Muscle of back (tissue), 13 donors: Measurements from ENCODE around the gene LTBP4. TPM values are rescaled to one million over a fixed set of nuclear protein-coding genes. Genes with fewer than 3 reads are reported as not detected.
A peak's percentile ranks its signal among the peaks of the same experiment; 100 is the strongest.
"Not testable (repeated sequence)": the region's sequence is repeated elsewhere in the genome, so short reads cannot be mapped to it uniquely, and the experiment has no call there.

Experiments
- DNase-seq, 3 donors: peaks; one replicate each; pipeline versions ENCODE4 v3.0.0 to v3.0.0-alpha.2; 2013
- long read RNA-seq, 9 donors: transcript quantifications; one replicate each; lab custom pipeline, GENCODE V29; 2026
- polyA plus RNA-seq, 10 donors: library from polyadenylated mRNA; unstranded; fragments of 120-200 nt; gene quantifications; one replicate each; pipeline ENCODE4 v1.2.1, GENCODE V29; 2013; ENCODE audit not compliant: insufficient read length in 10 of 10

The LTBP4 gene, protein sequence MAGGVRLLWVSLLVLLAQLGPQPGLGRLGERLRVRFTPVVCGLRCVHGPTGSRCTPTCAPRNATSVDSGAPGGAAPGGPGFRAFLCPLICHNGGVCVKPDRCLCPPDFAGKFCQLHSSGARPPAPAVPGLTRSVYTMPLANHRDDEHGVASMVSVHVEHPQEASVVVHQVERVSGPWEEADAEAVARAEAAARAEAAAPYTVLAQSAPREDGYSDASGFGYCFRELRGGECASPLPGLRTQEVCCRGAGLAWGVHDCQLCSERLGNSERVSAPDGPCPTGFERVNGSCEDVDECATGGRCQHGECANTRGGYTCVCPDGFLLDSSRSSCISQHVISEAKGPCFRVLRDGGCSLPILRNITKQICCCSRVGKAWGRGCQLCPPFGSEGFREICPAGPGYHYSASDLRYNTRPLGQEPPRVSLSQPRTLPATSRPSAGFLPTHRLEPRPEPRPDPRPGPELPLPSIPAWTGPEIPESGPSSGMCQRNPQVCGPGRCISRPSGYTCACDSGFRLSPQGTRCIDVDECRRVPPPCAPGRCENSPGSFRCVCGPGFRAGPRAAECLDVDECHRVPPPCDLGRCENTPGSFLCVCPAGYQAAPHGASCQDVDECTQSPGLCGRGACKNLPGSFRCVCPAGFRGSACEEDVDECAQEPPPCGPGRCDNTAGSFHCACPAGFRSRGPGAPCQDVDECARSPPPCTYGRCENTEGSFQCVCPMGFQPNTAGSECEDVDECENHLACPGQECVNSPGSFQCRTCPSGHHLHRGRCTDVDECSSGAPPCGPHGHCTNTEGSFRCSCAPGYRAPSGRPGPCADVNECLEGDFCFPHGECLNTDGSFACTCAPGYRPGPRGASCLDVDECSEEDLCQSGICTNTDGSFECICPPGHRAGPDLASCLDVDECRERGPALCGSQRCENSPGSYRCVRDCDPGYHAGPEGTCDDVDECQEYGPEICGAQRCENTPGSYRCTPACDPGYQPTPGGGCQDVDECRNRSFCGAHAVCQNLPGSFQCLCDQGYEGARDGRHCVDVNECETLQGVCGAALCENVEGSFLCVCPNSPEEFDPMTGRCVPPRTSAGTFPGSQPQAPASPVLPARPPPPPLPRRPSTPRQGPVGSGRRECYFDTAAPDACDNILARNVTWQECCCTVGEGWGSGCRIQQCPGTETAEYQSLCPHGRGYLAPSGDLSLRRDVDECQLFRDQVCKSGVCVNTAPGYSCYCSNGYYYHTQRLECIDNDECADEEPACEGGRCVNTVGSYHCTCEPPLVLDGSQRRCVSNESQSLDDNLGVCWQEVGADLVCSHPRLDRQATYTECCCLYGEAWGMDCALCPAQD (N-terminal part only)
- 100 to 1,000 TPM; 157 to 405 (median 220) TPM for polyA plus RNA-seq
- long read RNA-seq, donor 1, full-length matches to known transcripts: 4 of 17 reads
- long read RNA-seq, donor 1, partial matches to known transcripts: 13 of 17 reads
- long read RNA-seq, donor 1, other reads (novel, unspliced or antisense): 0 of 17 reads
- long read RNA-seq, donor 2, full-length matches to known transcripts: 4 of 13 reads
- long read RNA-seq, donor 2, partial matches to known transcripts: 9 of 13 reads
- long read RNA-seq, donor 2, other reads (novel, unspliced or antisense): 0 of 13 reads
- long read RNA-seq, donor 3: 0 reads
- long read RNA-seq, donor 4, full-length matches to known transcripts: 6 of 25 reads
- long read RNA-seq, donor 4, partial matches to known transcripts: 19 of 25 reads
- long read RNA-seq, donor 4, other reads (novel, unspliced or antisense): 0 of 25 reads
- long read RNA-seq, donor 5, full-length matches to known transcripts: 5 of 86 reads
- long read RNA-seq, donor 5, partial matches to known transcripts: 81 of 86 reads
- long read RNA-seq, donor 5, other reads (novel, unspliced or antisense): 0 of 86 reads
- long read RNA-seq, donor 6, full-length matches to known transcripts: 8 of 29 reads
- long read RNA-seq, donor 6, partial matches to known transcripts: 21 of 29 reads
- long read RNA-seq, donor 6, other reads (novel, unspliced or antisense): 0 of 29 reads
- long read RNA-seq, donor 7, full-length matches to known transcripts: 1 of 36 reads
- long read RNA-seq, donor 7, partial matches to known transcripts: 35 of 36 reads
- long read RNA-seq, donor 7, other reads (novel, unspliced or antisense): 0 of 36 reads
- long read RNA-seq, donor 8, full-length matches to known transcripts: 1 of 8 reads
- long read RNA-seq, donor 8, partial matches to known transcripts: 7 of 8 reads
- long read RNA-seq, donor 8, other reads (novel, unspliced or antisense): 0 of 8 reads
- long read RNA-seq, donor 9, full-length matches to known transcripts: 3 of 3 reads
- long read RNA-seq, donor 9, partial matches to known transcripts: 0 of 3 reads
- long read RNA-seq, donor 9, other reads (novel, unspliced or antisense): 0 of 3 reads

DNA sequence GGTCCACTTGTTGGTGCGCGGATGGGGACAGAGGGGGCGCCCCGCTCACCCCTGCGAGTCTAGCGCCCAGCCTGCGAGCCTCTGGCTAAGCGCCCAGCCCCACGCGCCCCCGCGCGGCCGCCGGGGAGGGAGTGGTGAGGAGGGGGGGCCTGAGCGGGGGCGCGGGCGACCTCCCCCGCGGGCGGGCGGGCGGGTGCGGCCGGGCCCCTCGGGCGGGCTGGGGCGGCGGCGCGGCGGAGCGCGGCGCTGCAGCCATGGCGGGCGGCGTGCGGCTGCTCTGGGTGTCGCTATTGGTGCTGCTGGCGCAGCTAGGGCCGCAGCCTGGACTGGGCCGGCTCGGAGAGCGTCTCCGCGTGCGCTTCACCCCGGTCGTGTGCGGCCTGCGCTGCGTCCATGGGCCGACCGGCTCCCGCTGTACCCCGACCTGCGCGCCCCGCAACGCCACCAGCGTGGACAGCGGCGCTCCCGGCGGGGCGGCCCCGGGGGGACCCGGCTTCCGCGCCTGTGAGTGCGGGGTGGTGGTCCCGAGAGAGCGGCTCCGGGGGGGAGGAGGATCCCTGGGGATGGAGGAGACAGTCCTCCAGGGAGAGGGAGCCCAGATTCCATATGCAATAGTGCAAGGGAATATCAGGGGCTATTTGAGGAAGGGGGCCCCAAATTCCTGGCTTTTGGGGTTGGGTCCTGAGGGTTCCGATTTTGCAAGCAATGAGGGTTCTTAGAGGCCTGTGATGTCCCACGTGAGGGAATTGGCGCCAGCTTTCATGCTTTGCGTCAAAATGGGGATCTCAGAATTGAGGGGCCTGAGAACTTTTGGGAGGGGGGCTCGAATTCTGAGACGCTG, at the start of gene LTBP4:
Gene LTBP4, plus strand, starts transcription at position 236 of the 841 bp plus-strand sequence. Its CDS starts 19 bp downstream, at position 255.
- peak in 1 of 3 donors; percentile 71 for DNase-seq

DNA sequence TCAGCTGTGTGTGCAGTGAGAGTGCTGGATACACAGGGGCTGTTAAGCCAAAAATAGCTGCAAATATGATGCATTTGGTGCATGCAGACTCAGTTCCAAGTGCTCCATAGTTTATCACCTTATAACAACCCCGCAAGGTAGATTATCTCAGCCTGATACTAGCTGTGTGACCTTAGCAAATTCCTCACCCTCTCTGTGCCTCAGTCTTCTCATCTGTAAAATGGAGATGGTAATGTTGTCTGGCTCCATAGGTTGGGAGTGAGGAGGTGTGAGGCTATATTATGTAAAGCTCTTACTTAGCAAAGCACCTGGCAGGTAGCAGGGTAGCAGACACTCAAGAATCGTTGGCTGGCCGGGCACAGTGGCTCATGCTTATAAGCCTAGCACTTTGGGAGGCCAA, 48.3 kb upstream of the LTBP4 start:
- DNase-seq: no peak

DNA sequence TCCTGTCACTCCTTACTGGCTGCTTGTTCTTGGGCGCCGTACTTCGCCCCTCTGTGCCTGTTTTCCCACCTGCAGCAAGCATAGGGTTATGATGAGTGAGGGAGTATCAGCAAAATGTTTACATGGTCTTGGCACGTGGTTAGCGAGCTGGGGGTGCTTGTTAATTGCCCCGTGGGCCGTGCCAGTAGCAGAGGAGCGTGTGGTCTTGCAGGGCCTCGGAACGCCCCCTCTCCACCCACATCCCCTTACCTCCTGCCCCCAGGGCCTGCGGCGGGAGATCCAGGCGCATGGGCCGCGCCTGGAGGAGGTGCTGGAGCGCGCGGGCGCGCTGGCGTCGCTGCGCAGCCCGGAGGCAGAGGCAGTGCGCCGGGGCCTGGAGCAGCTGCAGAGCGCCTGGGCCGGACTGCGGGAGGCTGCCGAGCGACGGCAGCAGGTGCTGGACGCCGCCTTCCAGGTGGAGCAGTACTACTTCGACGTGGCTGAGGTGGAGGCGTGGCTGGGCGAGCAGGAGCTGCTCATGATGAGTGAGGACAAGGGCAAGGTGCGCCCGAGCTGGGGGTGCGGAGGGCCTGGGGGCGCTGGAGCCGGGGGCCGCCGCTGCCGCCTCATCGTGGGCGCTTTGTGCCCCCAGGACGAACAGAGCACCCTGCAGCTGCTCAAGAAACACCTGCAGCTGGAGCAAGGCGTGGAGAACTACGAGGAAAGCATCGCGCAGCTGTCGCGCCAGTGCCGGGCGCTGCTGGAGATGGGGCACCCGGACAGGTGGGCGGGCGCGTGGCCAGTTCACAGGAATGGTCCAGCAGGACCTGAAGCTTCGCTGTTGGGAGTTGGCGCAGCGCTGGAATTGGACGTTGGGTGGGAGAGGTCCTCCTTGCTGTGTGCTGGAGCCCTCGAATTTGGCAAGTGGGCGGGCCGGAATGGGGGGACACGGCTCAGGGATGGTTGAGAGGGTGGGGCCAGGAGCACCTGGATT, 47.0 kb upstream of the LTBP4 start:
- peak in 1 of 3 donors; percentile 32 for DNase-seq

DNA sequence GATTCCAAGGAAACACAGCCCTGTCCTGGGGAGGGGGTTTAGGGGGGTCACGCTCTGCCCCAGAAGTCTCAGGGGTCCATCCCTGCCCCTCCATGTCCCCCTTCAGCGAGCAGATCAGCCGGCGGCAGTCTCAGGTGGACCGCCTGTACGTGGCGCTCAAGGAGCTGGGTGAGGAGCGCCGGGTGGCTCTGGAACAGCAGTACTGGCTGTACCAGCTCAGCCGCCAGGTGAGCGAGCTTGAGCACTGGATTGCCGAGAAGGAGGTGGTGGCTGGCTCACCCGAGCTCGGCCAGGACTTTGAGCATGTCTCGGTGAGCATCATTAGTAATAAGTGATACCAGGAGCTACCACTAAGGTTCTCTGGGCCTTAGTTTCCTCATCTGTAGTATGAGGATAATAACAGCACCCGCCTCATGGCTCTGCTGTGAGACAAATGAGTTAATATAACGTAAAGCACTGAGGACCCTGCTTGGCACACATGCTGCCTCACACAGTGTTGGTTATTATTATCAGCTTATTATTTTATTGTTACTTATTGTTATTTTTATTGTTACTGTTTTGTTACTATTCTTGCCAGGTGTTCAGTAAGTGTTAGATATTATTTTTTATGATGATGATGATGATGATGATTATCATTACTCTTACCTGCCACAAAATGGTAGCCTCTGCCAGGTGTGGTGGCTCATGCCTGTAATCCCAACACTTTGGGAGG, 45.0 kb upstream of the LTBP4 start:
- DNase-seq: no peak

DNA sequence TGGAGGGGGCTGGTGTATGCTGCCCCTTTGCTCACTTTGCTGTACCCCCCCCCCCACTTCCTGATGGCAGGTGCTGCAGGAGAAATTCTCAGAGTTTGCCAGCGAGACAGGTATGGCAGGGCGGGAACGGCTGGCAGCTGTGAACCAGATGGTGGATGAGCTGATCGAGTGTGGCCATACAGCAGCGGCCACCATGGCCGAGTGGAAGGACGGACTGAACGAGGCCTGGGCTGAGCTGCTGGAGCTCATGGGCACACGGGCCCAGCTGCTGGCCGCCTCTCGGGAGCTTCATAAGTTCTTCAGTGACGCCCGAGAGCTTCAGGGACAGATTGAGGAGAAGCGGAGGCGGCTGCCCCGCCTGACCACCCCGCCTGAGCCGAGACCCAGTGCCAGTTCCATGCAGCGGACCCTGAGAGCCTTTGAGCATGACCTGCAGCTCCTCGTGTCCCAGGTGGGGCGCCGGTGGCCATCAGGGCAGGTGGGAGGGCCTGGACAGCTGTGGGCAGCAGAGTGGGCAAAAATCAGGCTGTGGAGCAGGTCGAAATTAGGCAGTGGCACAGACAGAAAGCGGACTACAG, 44.1 kb upstream of the LTBP4 start:
- no peak for DNase-seq

DNA sequence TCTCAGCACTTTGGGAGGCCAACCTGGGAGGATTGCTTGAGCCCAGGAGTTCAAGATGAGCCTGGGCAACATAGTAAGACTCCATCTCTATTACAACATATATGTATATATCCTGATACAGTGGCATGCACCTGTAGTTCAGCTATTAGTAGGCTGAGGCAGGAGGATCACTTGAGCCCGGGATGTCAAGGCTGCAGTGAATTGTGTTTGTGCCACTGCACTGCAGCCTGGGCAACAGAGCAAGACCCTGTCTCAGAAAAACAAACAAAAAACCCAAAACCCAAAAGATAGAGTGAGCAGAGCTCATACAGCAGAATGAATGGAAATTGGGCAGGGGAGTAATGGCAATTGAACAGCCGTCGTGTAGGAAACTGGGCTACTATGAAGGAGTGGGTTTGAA, 41.8 kb upstream of the LTBP4 start:
- no peak for DNase-seq

DNA sequence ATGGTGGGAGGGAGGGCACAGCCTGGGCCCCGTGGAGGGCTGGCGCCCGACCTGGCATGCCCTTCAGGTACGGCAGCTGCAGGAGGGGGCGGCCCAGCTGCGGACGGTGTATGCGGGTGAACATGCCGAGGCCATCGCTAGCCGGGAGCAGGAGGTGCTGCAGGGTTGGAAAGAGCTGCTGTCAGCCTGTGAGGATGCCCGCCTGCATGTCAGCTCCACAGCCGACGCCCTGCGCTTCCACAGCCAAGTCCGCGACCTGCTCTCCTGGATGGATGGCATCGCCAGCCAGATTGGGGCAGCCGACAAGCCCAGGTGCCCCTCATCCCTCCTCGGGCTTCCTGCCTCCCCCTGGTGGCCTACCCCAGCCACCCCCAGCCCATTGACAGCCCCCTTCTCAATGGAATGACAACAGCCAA, 41.1 kb upstream of the LTBP4 start:
- DNase-seq: no peak

DNA sequence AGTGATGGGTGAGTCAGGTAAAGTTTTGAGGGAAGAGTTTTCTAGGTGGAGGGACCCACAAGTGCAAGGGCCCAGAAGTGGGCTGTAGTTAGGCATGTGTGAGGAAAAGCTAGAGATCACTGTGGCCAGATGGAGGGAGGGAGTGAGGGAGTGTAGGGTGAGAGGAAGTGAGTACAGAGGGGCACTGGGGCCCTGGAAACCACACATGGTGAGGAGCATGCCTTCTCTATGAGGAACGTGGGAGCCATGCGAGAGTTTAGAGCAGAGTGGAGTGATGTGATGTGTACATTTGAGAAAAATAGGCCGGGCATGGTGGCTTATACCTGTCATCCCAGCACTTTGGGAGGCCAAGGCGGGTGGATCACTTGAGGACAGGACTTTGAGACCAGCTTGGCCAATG, 39.2 kb upstream of the LTBP4 start:
- DNase-seq: no peak

DNA sequence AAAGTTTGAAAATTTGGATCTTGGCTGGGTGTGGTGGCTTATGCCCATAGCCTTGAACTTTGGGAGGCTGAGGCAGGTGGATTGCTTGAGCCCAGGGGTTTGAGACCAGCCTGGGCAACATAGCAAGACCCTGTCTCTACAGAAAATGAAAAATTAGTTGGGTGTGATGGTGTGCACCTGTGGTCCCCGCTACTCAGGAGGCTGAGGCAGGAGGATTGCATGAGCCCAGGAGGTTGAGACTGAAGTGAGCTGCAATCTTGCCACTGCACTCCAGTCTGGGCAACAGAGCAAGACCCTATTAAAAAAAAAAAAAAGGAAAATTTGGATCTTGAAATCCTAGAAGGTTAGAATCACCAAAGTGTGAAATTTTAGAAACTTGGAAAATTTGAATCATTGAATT, 36.6 kb upstream of the LTBP4 start:
- not testable (repeated sequence) for DNase-seq

DNA sequence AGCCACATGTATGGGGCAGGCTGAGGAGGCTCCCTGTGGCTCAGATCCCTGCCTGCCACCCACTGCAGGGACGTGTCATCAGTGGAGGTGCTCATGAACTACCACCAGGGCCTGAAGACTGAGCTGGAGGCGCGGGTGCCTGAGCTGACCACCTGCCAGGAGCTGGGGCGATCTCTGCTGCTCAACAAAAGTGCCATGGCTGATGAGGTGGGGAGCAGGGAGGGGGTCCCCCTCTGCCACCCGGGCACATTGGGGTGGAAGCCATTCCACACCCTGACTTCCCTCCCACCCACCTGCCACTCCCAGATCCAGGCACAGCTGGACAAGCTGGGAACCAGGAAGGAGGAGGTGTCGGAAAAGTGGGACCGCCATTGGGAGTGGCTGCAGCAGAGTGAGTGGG, 35.8 kb upstream of the LTBP4 start:
- no peak for DNase-seq

DNA sequence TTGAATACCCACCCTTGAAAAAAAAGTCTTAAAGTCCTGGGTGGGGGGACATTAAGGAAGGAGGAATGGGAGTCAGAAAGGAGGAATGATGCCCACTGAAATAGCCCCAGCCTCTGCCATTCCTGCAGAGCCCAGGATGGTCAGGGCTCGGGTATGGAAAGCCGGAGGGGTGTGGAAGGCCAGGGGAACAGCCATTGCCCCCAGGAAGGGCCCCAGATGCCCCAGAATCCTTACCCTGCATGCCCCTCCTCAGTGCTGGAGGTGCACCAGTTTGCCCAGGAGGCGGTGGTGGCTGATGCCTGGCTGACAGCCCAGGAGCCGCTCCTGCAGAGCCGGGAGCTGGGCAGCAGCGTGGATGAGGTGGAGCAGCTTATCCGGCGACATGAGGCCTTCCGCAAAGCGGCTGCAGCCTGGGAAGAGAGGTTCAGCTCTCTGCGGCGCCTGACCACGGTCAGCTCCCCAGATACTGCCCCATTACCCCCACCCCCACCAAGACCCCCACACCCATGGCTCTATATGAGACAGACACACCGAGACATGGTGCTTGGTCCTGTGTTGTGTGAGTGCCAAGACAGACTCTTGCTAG, 35.2 kb upstream of the LTBP4 start:
- DNase-seq: no peak

DNA sequence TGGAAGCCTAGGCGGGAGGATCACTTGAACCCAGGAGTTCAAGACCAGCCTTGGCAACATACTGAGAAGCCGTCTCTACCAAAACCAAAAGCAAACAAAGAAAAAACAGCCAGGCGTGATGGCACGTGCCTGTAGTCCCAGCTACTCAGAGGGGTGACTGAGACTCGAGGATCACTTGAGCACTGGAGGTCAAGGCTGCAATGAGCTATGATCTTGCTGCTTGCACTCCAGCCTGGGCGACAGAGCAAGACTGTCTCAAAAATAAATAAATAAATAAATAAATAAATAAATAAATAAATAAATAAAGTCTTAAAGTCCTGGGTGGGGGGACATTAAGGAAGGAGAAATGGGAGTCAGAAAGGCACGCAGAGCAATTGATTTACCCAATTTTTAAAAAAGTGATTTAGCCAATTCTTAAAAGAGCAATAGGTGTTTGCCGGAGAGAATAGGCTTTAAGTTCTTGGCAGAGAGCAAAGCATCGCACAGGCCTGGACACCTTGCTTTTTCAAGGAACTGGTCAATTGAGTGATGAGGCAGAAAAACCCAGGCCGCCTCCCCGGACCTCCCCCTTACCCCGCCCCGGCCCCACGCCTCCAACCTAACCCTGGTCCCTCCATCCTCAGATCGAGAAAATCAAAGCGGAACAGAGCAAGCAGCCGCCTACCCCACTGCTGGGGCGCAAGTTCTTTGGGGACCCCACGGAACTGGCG, 34.0 kb upstream of the LTBP4 start:
- DNase-seq: no peak

DNA sequence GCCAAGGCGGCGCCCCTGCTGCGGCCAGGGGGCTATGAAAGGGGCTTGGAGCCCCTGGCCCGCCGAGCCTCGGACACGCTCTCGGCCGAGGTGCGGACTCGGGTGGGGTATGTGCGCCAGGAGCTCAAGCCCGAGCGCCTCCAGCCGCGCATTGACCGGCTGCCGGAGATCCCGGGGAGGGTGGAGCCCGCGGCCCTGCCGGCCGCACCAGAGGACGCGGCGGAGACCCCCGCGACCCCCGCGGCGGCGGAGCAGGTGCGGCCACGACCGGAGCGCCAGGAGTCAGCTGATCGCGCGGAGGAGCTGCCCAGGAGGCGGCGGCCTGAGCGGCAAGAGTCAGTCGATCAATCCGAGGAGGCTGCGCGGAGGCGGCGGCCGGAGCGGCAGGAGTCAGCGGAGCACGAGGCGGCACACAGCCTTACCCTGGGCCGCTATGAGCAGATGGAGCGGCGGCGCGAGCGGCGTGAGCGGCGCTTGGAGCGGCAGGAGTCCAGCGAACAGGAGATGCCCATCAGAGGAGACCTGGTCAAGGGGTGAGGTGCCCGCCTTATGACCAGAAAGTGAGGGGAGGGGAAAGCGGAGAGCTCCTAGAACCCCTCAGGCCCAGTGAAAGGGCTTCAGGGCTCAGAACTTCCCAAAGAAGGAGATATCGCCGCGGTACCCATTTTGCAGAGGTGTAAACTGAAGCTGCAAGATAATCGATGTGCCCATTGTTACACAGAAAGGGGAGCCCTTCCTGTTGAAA, 33.2 kb upstream of the LTBP4 start:
- DNase-seq: no peak

DNA sequence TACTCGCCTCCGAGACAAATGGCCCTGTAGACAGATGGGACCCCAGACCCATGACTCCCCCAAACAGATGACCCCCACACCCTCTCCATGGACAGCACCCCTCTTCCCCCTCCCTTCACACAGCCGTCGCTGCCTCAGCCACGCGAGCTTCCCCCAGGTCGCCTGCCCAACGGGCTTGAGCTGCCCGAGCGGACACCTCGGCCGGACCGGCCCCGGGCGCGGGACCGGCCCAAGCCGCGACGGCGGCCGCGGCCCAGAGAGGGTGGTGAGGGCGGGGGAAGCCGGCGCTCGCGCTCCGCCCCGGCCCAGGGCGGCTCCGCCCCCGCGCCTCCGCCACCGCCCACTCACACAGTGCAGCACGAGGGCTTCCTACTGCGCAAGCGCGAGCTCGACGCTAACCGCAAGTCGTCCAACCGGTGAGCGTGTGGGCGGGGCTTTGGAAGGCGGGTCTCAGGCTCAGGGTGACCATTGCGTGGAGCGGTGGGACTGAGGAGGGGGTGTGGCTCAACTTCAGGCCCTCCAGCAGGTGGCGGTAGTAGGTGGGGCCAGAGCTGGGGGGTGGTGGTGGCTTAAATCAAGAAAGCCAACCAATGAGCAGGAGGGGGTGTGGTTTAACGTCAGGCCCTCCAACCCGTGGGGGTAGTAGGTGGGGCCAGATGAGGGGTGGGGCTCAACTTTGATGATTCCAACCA, 30.7 kb upstream of the LTBP4 start:
- peak; percentile 93 to 98 (median 95) for DNase-seq
